DND-41 (cell line): ENCODE results near the gene C3orf85.

Experiments
- CTCF ChIP-seq: IDR thresholded peaks from 2 replicates; pipeline ENCODE4 v1.5.1; 2012; ENCODE audit warnings: borderline replicate concordance, low read length, moderate library complexity, mild to moderate bottlenecking; ENCODE audit not compliant: poor library complexity, severe bottlenecking; ENCODE audit errors: extremely low read depth
- EZH2 ChIP-seq: IDR thresholded peaks from 3 replicates; pipeline ENCODE4 v1.6.1; 2012; ENCODE audit warnings: borderline replicate concordance, low read depth, mild to moderate bottlenecking, moderate library complexity, low read length, inconsistent platforms; ENCODE audit not compliant: severe bottlenecking

DNA sequence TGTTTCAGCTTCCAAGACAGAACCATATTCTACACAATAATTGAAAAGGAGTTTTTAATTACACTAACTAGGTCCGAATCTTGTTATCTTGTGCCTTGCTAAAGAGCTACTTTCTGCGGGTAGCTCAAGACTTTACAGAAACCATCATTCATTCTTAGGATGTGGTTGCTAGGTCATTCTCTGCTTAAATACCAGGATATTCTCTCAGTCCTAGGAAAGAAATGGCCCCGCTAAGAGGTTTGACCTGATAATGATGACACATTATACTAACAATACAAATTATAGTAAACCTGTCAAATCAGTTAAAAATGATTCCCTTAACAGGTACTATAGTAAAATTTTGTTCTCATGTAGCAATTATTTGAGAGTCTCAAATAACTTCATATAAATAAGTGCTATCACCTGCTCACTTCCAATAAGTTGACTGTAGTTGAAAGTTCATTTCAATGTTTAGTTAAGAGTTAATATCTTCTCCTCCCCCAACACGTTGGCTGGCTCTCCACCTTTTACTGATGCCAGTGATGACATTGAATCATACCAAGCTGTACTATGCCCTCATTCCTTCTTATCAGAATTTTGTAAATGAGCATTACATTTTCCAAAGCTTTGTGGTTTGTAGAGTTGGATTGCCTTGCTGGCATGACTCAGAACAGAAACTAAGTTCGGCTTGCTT, 3.6 kb upstream of the C3orf85 start:
- TF ChIP-seq CTCF, result no peak
- no peak for TF ChIP-seq EZH2
